IMR-90 (cell line): ENCODE data around the gene GTF3C4. TPM values are rescaled to one million over a fixed set of nuclear protein-coding genes. Genes with fewer than 3 reads are reported as not detected.

ENCODE experiments used
- ATAC-seq: fragments of 200-7000 bp; cut with Tn5 transposase; 2 replicates; pipeline ENCODE4 v1.9.1; 2020; ENCODE audit warnings: low read depth, mild to moderate bottlenecking, moderate library complexity
- BruUV-seq: library from RNA; stranded (reverse); fragments of 400-500 nt; replicated peaks from 2 replicates; lab custom pipeline; 2021; lab: Mats Ljungman, UMichigan
- CTCF ChIA-PET: fragments of 300-600 bp; formaldehyde crosslinking; extraction: SDS; loops from one replicate; lab custom pipeline; 2021; ENCODE audit warnings: antibody characterized with exemption; lab: Yijun Ruan, JAX
- POLR2A ChIA-PET: fragments of 300-600 bp; sonication (Branson Sonifier 250); formaldehyde crosslinking; loops from one replicate; lab custom pipeline; 2022; ENCODE audit warnings: antibody characterized with exemption; ENCODE audit not compliant: unreplicated experiment; lab: Charles Lee
- DNase-seq: peaks from one replicate; pipeline ENCODE4 v3.0.0; 2013
- H2AFZ ChIP-seq: replicated peaks from 2 replicates; pipeline ENCODE3; 2013; ENCODE audit warnings: low read length, mild to moderate bottlenecking; ENCODE audit not compliant: poor library complexity
- H2AK5ac ChIP-seq: 2 replicates; pipeline ENCODE4 v1.6.1; 2013; ENCODE audit warnings: low read depth, low read length, inconsistent platforms
- H2AK9ac ChIP-seq: replicated peaks from 2 replicates; pipeline ENCODE3; 2013; ENCODE audit warnings: mild to moderate bottlenecking, low read depth, low read length, moderate library complexity; ENCODE audit not compliant: poor library complexity
- H2BK120ac ChIP-seq: 2 replicates; pipeline ENCODE4 v1.6.1; 2013; ENCODE audit warnings: low read depth, low read length, inconsistent platforms
- H2BK15ac ChIP-seq: 3 replicates; pipeline ENCODE4 v1.6.1; 2013; ENCODE audit warnings: low read depth, low read length, inconsistent platforms
- H2BK20ac ChIP-seq: 2 replicates; pipeline ENCODE4 v1.6.1; 2013; ENCODE audit warnings: low read depth, mild to moderate bottlenecking, inconsistent platforms, low read length, moderate library complexity
- H2BK5ac ChIP-seq: 2 replicates; pipeline ENCODE4 v1.6.1; 2013; ENCODE audit warnings: mild to moderate bottlenecking, low read depth, low read length, inconsistent platforms; ENCODE audit not compliant: poor library complexity, severe bottlenecking
- H3K14ac ChIP-seq: replicated peaks from 2 replicates; pipeline ENCODE4 v1.6.1; 2013; ENCODE audit warnings: low read depth, low read length, inconsistent platforms
- H3K18ac ChIP-seq: 2 replicates; pipeline ENCODE4 v1.6.1; 2013; ENCODE audit warnings: low read depth, low read length, control low read depth
- H3K23ac ChIP-seq: 2 replicates; pipeline ENCODE4 v1.6.1; 2013; ENCODE audit warnings: low read depth, low read length, inconsistent platforms
- H3K27ac ChIP-seq: 2 replicates; pipeline ENCODE4 v1.5.1; 2013; ENCODE audit warnings: mild to moderate bottlenecking, control low read depth, low read length; ENCODE audit not compliant: insufficient read depth
- H3K27me3 ChIP-seq: 2 replicates; pipeline ENCODE4 v1.6.1; 2013; ENCODE audit warnings: low read length; ENCODE audit not compliant: control insufficient read depth, insufficient read depth
- H3K36me3 ChIP-seq: 2 replicates; pipeline ENCODE4 v1.6.1; 2013; ENCODE audit warnings: low read length, mixed read lengths; ENCODE audit not compliant: control insufficient read depth, insufficient read depth
- H3K4ac ChIP-seq: 2 replicates; pipeline ENCODE4 v1.6.1; 2013; ENCODE audit warnings: low read depth, low read length, inconsistent platforms
- H3K4me1 ChIP-seq: 2 replicates; pipeline ENCODE4 v1.6.1; 2013; ENCODE audit warnings: low read length, mixed read lengths; ENCODE audit not compliant: control insufficient read depth, insufficient read depth
- H3K4me2 ChIP-seq: 2 replicates; pipeline ENCODE4 v1.6.1; 2013; ENCODE audit warnings: low read depth, mild to moderate bottlenecking, control low read depth, low read length, moderate library complexity
- H3K4me3 ChIP-seq: 2 replicates; pipeline ENCODE4 v1.5.1; 2013; ENCODE audit warnings: low read depth, mild to moderate bottlenecking, control low read depth, low read length, moderate library complexity; ENCODE audit not compliant: insufficient read depth
- H3K56ac ChIP-seq: 2 replicates; pipeline ENCODE4 v1.6.1; 2013; ENCODE audit warnings: low read length, inconsistent platforms; ENCODE audit not compliant: insufficient read depth; ENCODE audit errors: extremely low read depth
- H3K79me1 ChIP-seq, 2 experiments: 2 replicates each; pipeline ENCODE4 v1.6.1; 2013; ENCODE audit warnings: low read length in 2 of 2, inconsistent platforms in 1 of 2, low read depth in 1 of 2
- H3K9ac ChIP-seq: 2 replicates; pipeline ENCODE4 v1.6.1; 2013; ENCODE audit warnings: low read depth, low read length, control low read depth
- H3K9me1 ChIP-seq: 2 replicates; pipeline ENCODE4 v1.6.1; 2013; ENCODE audit warnings: low read length, inconsistent platforms; ENCODE audit not compliant: insufficient read depth
- H3K9me3 ChIP-seq: 2 replicates; pipeline ENCODE4 v1.6.1; 2013; ENCODE audit warnings: low read length; ENCODE audit not compliant: control insufficient read depth, insufficient read depth
- H4K20me1 ChIP-seq: 2 replicates; pipeline ENCODE4 v1.6.1; 2013; ENCODE audit warnings: low read length, inconsistent platforms; ENCODE audit not compliant: insufficient read depth
- H4K5ac ChIP-seq: 2 replicates; pipeline ENCODE4 v1.6.1; 2013; ENCODE audit warnings: mild to moderate bottlenecking, low read depth, low read length, control low read depth
- H4K8ac ChIP-seq, 2 experiments: 2 replicates each; pipeline ENCODE4 v1.6.1; 2013; ENCODE audit warnings: low read depth in 2 of 2, low read length in 2 of 2, control low read depth in 1 of 2, inconsistent platforms in 1 of 2
- H4K91ac ChIP-seq: 2 replicates; pipeline ENCODE4 v1.6.1; 2013; ENCODE audit warnings: low read depth, low read length, inconsistent platforms; ENCODE audit not compliant: insufficient read depth
- BHLHE40 ChIP-seq: fragments of 150-350 bp; IDR thresholded peaks from 2 replicates; pipeline ENCODE4 v1.6.1; 2016; ENCODE audit warnings: mild to moderate bottlenecking, low read depth, low read length
- CEBPB ChIP-seq: IDR thresholded peaks from 2 replicates; pipeline ENCODE4 v1.6.1; 2012; ENCODE audit warnings: low read depth, low read length, improper control_type of control experiment
- CHD1 ChIP-seq: IDR thresholded peaks from 2 replicates; pipeline ENCODE4 v1.6.1; 2012; ENCODE audit warnings: low read depth, low read length, improper control_type of control experiment
- FOS ChIP-seq: fragments of 150-350 bp; IDR thresholded peaks from 2 replicates; pipeline ENCODE4 v1.6.1; 2016; ENCODE audit warnings: low read depth, low read length
- MAFK ChIP-seq: IDR thresholded peaks from 2 replicates; pipeline ENCODE4 v1.6.1; 2012; ENCODE audit warnings: low read depth, low read length, improper control_type of control experiment
- MAZ ChIP-seq: IDR thresholded peaks from 2 replicates; pipeline ENCODE4 v1.6.1; 2012; ENCODE audit warnings: low read depth, mild to moderate bottlenecking, low read length, improper control_type of control experiment, moderate library complexity, borderline replicate concordance
- MXI1 ChIP-seq: IDR thresholded peaks from 2 replicates; pipeline ENCODE4 v1.6.1; 2012; ENCODE audit warnings: low read depth, mild to moderate bottlenecking, low read length, moderate library complexity, borderline replicate concordance
- NFE2L2 ChIP-seq: fragments of 150-350 bp; IDR thresholded peaks from 2 replicates; pipeline ENCODE4 v1.6.1; 2016; ENCODE audit warnings: low read depth, mild to moderate bottlenecking, low read length
- RAD21 ChIP-seq: IDR thresholded peaks from 2 replicates; pipeline ENCODE4 v1.6.1; 2012; ENCODE audit warnings: low read length, improper control_type of control experiment
- RFX5 ChIP-seq: IDR thresholded peaks from 2 replicates; pipeline ENCODE4 v1.8.0; 2012; ENCODE audit warnings: low read depth, mild to moderate bottlenecking, low read length, moderate library complexity
- SMC3 ChIP-seq: fragments of 150-350 bp; IDR thresholded peaks from 2 replicates; pipeline ENCODE4 v1.6.1; 2016; ENCODE audit warnings: low read depth, mild to moderate bottlenecking, antibody characterized with exemption, low read length, moderate library complexity
- WGBS, 2 experiments: methylation state at CpG; one replicate each; pipeline versions ENCODE4 v1.1.5 to v1.1.7; 2013; ENCODE audit warnings: missing lambda C conversion rate in 2 of 2; ENCODE audit not compliant: insufficient read length in 1 of 2; ENCODE audit errors: extremely low coverage in 2 of 2; 5-methylcytosine and 5-hydroxymethylcytosine counted together
- dilution Hi-C: fragments of 300-500 bp; cut with HindIII; formaldehyde crosslinking; loops from one replicate; pipeline ENCODE4 v1.14.3; 2018; ENCODE audit warnings: low sequenced_read_pairs; ENCODE audit not compliant: unreplicated experiment
- in situ Hi-C: fragments of 300-500 bp; cut with MboI; formaldehyde crosslinking; loops from 3 replicates; pipeline ENCODE4 v1.14.3; 2019; ENCODE audit warnings: low sequenced_read_pairs, inconsistent platforms, mixed read lengths
- intact Hi-C: fragments of 100-400 bp; cut with micrococcal nuclease; formaldehyde crosslinking; loops from 2 replicates; pipeline ENCODE4 v1.10.0; 2022
- polyA plus RNA-seq, 3 experiments: library from polyadenylated mRNA; depleted of rRNA; stranded (reverse); fragments of >200 nt; gene quantifications; 2 replicates each; pipeline ENCODE4 v1.2.3, GENCODE V29; 2012; ENCODE audit warnings: low replicate concordance in 1 of 3
- total RNA-seq: library from RNA; depleted of rRNA; stranded (reverse); fragments of >200 nt; gene quantifications from 2 replicates; pipeline ENCODE4 v1.2.3, GENCODE V29; 2012
- TF ChIP-seq, protein P1 (sequence below): conservative IDR thresholded peaks from 2 replicates; pipeline ENCODE4 v1.5.1; 2012; ENCODE audit warnings: mild to moderate bottlenecking, low read depth, low read length, improper control_type of control experiment
- TF ChIP-seq, protein P2 (sequence below): fragments of 150-350 bp; IDR thresholded peaks from 2 replicates; pipeline ENCODE4 v1.6.1; 2016; ENCODE audit warnings: low read depth, mild to moderate bottlenecking, low read length, moderate library complexity, borderline replicate concordance
- TF ChIP-seq, protein P3 (sequence below): fragments of 150-350 bp; IDR thresholded peaks from 2 replicates; pipeline ENCODE4 v1.6.1; 2017; ENCODE audit warnings: mild to moderate bottlenecking, antibody characterized with exemption, low read length, low read depth

Gene GTF3C4
- total and polyA plus RNA-seq, 2 of the 4 experiments (the other 2 are of a cell fraction): 4.7 to 16.5 TPM

DNA sequence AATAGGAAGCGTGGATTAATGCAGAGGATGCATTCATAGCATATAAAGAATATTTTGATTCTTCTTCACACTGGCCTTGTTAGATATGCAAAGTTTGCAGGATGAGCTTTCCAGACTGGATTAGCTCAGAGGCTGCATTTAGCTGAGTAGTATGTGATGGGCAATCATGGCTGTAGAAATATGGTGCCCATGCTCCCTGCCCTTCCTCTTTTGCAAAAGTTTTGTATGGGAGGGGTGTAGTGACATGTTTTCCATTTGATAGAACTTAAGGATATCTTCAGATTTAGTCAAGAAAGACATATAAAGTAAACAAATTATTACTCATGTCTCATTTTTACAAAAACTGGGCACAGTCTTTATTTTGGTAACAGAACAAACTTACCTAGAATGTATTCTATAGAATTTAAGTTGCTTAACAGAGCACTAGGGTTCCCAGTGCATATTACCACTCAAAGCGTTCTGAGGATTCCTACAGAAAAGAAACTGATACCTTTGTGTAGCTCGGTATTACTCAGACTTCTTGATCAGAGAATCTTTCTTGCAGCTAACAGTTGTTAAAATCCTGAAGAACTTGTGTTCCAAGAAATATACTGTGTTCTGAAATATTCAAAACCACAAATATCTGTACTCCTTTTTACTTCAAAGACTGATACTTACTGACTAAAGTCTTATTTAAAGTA lies 9.8 kb downstream of the GTF3C4 start:
- Histone ChIP-seq H3K14ac (no peak overlapping the region), H3K4ac (no peak overlapping the region), H3K4me2 (no peak overlapping the region), H4K8ac (no peak overlapping the region), H3K9me1 (peaks cover 5% of the 10 kb centered on the region; the same call in 1 of the 2 replicates), H2AFZ (no peak overlapping the region), H3K27me3 (no peaks in the 10 kb centered on the region), H2AK9ac (no peak overlapping the region), H3K9me3 (no peaks in the 10 kb centered on the region), H3K79me1 (peaks cover 29 to 59% of the 10 kb centered on the region in 2 experiments), H3K36me3 (peaks cover 31% of the 10 kb centered on the region), H2AK5ac (no peak overlapping the region), H3K27ac (no peak overlapping the region), H2BK15ac (no peak overlapping the region), H4K20me1 (peaks cover 33% of the 10 kb centered on the region), H3K9ac (no peak overlapping the region), H4K5ac (no peak overlapping the region), H2BK20ac (no peak overlapping the region), H3K4me1 (no peaks in the 10 kb centered on the region), H3K56ac (no peak overlapping the region), H4K91ac (no peak overlapping the region), H3K18ac (no peak overlapping the region), H3K4me3 (no peak overlapping the region), H2BK120ac (no peak overlapping the region), H2BK5ac (no peak overlapping the region), H3K23ac (no peak overlapping the region)
- WGBS, 2 experiments: no CpG with 5 or more reads among the region's 3 CpGs
- in situ Hi-C loops: no loop called here
- CTCF ChIA-PET: interaction anchor here (1.3 kb wide), 1 partner anchor 120 kb away, joined by 4 read pairs; no protein-coding TSS in a partner anchor
- TF ChIP-seq RFX5 (no peak), NFE2L2 (no peak), CEBPB (no peak), MAZ (no peak), SMC3 (no peak), BHLHE40 (no peak), FOS (no peak), CHD1 (no peak), RAD21 (no peak), MAFK (no peak), MXI1 (no peak)
- TF ChIP-seq, protein P1, sequence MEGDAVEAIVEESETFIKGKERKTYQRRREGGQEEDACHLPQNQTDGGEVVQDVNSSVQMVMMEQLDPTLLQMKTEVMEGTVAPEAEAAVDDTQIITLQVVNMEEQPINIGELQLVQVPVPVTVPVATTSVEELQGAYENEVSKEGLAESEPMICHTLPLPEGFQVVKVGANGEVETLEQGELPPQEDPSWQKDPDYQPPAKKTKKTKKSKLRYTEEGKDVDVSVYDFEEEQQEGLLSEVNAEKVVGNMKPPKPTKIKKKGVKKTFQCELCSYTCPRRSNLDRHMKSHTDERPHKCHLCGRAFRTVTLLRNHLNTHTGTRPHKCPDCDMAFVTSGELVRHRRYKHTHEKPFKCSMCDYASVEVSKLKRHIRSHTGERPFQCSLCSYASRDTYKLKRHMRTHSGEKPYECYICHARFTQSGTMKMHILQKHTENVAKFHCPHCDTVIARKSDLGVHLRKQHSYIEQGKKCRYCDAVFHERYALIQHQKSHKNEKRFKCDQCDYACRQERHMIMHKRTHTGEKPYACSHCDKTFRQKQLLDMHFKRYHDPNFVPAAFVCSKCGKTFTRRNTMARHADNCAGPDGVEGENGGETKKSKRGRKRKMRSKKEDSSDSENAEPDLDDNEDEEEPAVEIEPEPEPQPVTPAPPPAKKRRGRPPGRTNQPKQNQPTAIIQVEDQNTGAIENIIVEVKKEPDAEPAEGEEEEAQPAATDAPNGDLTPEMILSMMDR: no peak
- TF ChIP-seq, protein P2, sequence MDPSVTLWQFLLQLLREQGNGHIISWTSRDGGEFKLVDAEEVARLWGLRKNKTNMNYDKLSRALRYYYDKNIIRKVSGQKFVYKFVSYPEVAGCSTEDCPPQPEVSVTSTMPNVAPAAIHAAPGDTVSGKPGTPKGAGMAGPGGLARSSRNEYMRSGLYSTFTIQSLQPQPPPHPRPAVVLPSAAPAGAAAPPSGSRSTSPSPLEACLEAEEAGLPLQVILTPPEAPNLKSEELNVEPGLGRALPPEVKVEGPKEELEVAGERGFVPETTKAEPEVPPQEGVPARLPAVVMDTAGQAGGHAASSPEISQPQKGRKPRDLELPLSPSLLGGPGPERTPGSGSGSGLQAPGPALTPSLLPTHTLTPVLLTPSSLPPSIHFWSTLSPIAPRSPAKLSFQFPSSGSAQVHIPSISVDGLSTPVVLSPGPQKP: no peak
- TF ChIP-seq, protein P3, sequence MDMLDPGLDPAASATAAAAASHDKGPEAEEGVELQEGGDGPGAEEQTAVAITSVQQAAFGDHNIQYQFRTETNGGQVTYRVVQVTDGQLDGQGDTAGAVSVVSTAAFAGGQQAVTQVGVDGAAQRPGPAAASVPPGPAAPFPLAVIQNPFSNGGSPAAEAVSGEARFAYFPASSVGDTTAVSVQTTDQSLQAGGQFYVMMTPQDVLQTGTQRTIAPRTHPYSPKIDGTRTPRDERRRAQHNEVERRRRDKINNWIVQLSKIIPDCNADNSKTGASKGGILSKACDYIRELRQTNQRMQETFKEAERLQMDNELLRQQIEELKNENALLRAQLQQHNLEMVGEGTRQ: no peak
- DNase-seq (no peak), ATAC-seq (no peak)
- BruUV-seq: no TSS peak
- dilution Hi-C loops: no loop called here
- intact Hi-C loops: loop anchor here (10.0 kb wide), 1 partner anchor 85 kb away; no protein-coding TSS in a partner anchor
- POLR2A ChIA-PET: no interaction called here
